Vagina (tissue), 2 donors: ENCODE measurements around the gene TDRD3. TPM values are rescaled to one million over a fixed set of nuclear protein-coding genes. Genes with fewer than 3 reads are reported as not detected.

ENCODE experiments used
- DNase-seq, 2 donors: peaks; one replicate each; pipeline ENCODE4 v3.0.0-alpha.2; 2017; ENCODE audit errors: extremely low spot score in 2 of 2
- H3K27ac ChIP-seq: fragments of 200-600 bp; sonication (generic); one replicate; pipeline ENCODE4 v1.5.1; 2019
- H3K27me3 ChIP-seq: fragments of 200-600 bp; sonication (generic); one replicate; pipeline ENCODE4 v1.5.1; 2019
- H3K36me3 ChIP-seq, 2 donors: fragments of 200-600 bp; sonication (generic); one replicate each; pipeline ENCODE4 v1.5.1; 2017 to 2019
- H3K4me1 ChIP-seq: fragments of 200-600 bp; sonication (generic); one replicate; pipeline ENCODE4 v1.5.1; 2019
- H3K4me3 ChIP-seq, 2 donors: fragments of 200-600 bp; sonication (generic); 1 replicate in 1 of 2; 2 replicates in 1 of 2; pipeline ENCODE4 v1.5.1; 2016 to 2019
- H3K9me3 ChIP-seq: fragments of 200-600 bp; sonication (generic); one replicate; pipeline ENCODE4 v1.5.1; 2019
- CTCF ChIP-seq, 3 experiments: fragments of 450-650 bp in 2 of 3; fragments of 200-600 bp in 1 of 3; sonication (generic) in 1 of 3; IDR thresholded peaks; one replicate each; pipeline ENCODE4 v1.5.1; 2017 to 2019; ENCODE audit warnings: antibody characterized with exemption in 3 of 3, mild to moderate bottlenecking in 2 of 3, moderate library complexity in 2 of 3
- POLR2A ChIP-seq, 2 donors: fragments of 450-650 bp; IDR thresholded peaks; one replicate each; pipeline ENCODE4 v1.6.1; 2017; ENCODE audit warnings: antibody characterized with exemption in 2 of 2, mild to moderate bottlenecking in 2 of 2, moderate library complexity in 2 of 2
- POLR2AphosphoS5 ChIP-seq, 2 donors: sonication (generic); formaldehyde crosslinking; IDR thresholded peaks; one replicate each; pipeline ENCODE4 v1.9.0; 2017; ENCODE audit warnings: antibody characterized with exemption in 2 of 2, mild to moderate bottlenecking in 2 of 2, low read depth in 1 of 2; ENCODE audit not compliant: insufficient read depth in 1 of 2
- intact Hi-C: fragments of 100-400 bp; cut with DNase I; formaldehyde crosslinking; loops from one replicate; pipeline ENCODE4 v1.15.1; 2023
- total RNA-seq: library from RNA; depleted of rRNA; stranded (reverse); fragments of >200 nt; gene quantifications from one replicate; pipeline ENCODE4 v1.2.3, GENCODE V29; 2016

Gene TDRD3
- total RNA-seq, 1 donor from 2014 or later, result 24.6 TPM

- no peak for DNase-seq
- Histone ChIP-seq H3K27me3 (no peaks in the 10 kb centered on the region), H3K4me1 (no peaks in the 10 kb centered on the region), H3K36me3 (peaks cover 0 to 23% of the 10 kb centered on the region in 2 donors), H3K4me3 (no peak overlapping the region), H3K27ac (no peak overlapping the region), H3K9me3 (no peaks in the 10 kb centered on the region)
- intact Hi-C loops, result loop anchor here (1.0 kb wide), 1 partner anchor 17 kb away; no protein-coding TSS in a partner anchor
- no peak for TF ChIP-seq CTCF (IDR thresholded peaks at IDR 0.05)
- no peak for TF ChIP-seq POLR2AphosphoS5 (IDR thresholded peaks at IDR 0.05; ENCODE audit: insufficient read depth in 1 of 2, low read depth in 1 of 2)
- no peak for TF ChIP-seq POLR2A (IDR thresholded peaks at IDR 0.05)
These were observed 114.6 kb downstream of the TDRD3 start for GRCh38 chr13:60511637-60512036.

GRCh38 chr13:60514891-60515290 is 117.9 kb downstream of the TDRD3 start:
- H3K27me3 ChIP-seq, result no peaks in the 10 kb centered on the region
- H3K4me3 ChIP-seq, result no peak overlapping the region
- intact Hi-C loops, result no loop called here
- H3K4me1 ChIP-seq, result no peaks in the 10 kb centered on the region
- H3K36me3 ChIP-seq, result peaks cover 0 to 23% of the 10 kb centered on the region in 2 donors
- no peak overlapping the region for H3K27ac ChIP-seq
- no peaks in the 10 kb centered on the region for H3K9me3 ChIP-seq
- TF ChIP-seq POLR2A (IDR thresholded peaks at IDR 0.05) (no peak), CTCF (IDR thresholded peaks at IDR 0.05) (no peak), POLR2AphosphoS5 (IDR thresholded peaks at IDR 0.05; ENCODE audit: insufficient read depth in 1 of 2, low read depth in 1 of 2) (no peak)
- DNase-seq, result no peak

GRCh38 chr13:60519496-60519895 is 122.5 kb downstream of the TDRD3 start:
- H3K4me3 ChIP-seq, result no peak overlapping the region
- H3K27ac ChIP-seq, result no peak overlapping the region
- H3K9me3 ChIP-seq, result no peaks in the 10 kb centered on the region
- no peaks in the 10 kb centered on the region for H3K27me3 ChIP-seq
- no peaks in the 10 kb centered on the region for H3K36me3 ChIP-seq
- DNase-seq, result no peak
- no peak for TF ChIP-seq POLR2A (IDR thresholded peaks at IDR 0.05)
- no peak for TF ChIP-seq POLR2AphosphoS5 (IDR thresholded peaks at IDR 0.05; ENCODE audit: insufficient read depth in 1 of 2, low read depth in 1 of 2)
- TF ChIP-seq CTCF (IDR thresholded peaks at IDR 0.05), result no peak
- H3K4me1 ChIP-seq, result no peaks in the 10 kb centered on the region
- intact Hi-C loops, result no loop called here

GRCh38 chr13:60520902-60521569 is 124.0 kb downstream of the TDRD3 start:
- TF ChIP-seq POLR2A (IDR thresholded peaks at IDR 0.05) (no peak), POLR2AphosphoS5 (IDR thresholded peaks at IDR 0.05; ENCODE audit: insufficient read depth in 1 of 2, low read depth in 1 of 2) (no peak), CTCF (IDR thresholded peaks at IDR 0.05) (no peak)
- intact Hi-C loops, result no loop called here
- H3K4me1 ChIP-seq, result no peaks in the 10 kb centered on the region
- H3K4me3 ChIP-seq, result no peak overlapping the region
- no peak for DNase-seq
- H3K9me3 ChIP-seq, result no peaks in the 10 kb centered on the region
- no peak overlapping the region for H3K27ac ChIP-seq
- no peaks in the 10 kb centered on the region for H3K36me3 ChIP-seq
- H3K27me3 ChIP-seq, result no peaks in the 10 kb centered on the region

- no peak for DNase-seq
- intact Hi-C loops, result no loop called here
- H3K9me3 ChIP-seq, result no peaks in the 10 kb centered on the region
- no peaks in the 10 kb centered on the region for H3K36me3 ChIP-seq
- H3K27me3 ChIP-seq, result no peaks in the 10 kb centered on the region
- H3K27ac ChIP-seq, result no peak overlapping the region
- no peaks in the 10 kb centered on the region for H3K4me1 ChIP-seq
- no peak overlapping the region for H3K4me3 ChIP-seq
- no peak for TF ChIP-seq CTCF (IDR thresholded peaks at IDR 0.05)
- TF ChIP-seq POLR2AphosphoS5 (IDR thresholded peaks at IDR 0.05; ENCODE audit: insufficient read depth in 1 of 2, low read depth in 1 of 2), result no peak
- TF ChIP-seq POLR2A (IDR thresholded peaks at IDR 0.05), result no peak
These were observed 141.5 kb downstream of the TDRD3 start for GRCh38 chr13:60538566-60538965.
